ENCODE data around the gene DCAF16.

DCAF16 gene

DNA sequence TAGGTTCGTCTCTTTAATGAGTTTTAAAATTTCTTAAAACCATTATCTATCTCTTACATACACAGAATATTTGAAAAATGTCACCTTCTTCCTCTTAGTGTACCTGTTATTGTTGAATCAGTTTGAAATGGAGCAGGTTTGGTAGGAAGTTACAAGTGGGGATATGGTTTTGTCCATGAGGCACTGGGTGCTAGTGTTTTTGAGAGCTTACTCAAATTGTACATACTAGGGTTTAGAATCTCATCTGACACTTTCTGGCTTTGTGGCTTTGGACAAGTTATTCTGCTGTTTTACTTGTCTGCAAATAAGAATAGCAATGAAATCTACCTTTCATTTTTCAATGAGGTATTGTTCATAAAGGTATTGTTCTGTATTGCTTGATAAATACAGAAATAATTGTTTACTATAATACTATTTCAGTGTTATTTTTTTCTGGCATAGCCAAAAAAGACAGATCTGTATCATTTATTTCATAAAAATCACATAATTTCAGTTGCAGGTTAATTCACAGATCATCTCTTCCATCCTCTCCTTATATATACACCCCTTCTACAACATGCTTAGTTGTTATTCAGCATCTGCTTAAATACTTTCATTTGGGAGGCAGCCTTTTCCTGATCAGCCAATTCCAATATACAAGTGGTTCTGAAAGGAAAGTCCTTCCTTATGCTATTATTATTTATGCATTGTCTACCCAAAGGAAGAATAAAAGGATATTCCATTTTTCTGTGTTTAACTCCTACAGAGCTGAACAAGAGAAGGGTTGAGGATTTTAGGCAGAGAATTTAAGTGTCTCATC lies 13.5 kb upstream of the DCAF16 start:
- DNase-seq (ENCODE audit: low spot score): no peak
- in situ Hi-C loops (cut with MboI; ENCODE audit: low sequenced_read_pairs, unreplicated experiment): loop anchor here (25.0 kb wide), 2 partner anchors 538 to 763 kb away; no protein-coding TSS in a partner anchor
- TF ChIP-seq, protein P1, sequence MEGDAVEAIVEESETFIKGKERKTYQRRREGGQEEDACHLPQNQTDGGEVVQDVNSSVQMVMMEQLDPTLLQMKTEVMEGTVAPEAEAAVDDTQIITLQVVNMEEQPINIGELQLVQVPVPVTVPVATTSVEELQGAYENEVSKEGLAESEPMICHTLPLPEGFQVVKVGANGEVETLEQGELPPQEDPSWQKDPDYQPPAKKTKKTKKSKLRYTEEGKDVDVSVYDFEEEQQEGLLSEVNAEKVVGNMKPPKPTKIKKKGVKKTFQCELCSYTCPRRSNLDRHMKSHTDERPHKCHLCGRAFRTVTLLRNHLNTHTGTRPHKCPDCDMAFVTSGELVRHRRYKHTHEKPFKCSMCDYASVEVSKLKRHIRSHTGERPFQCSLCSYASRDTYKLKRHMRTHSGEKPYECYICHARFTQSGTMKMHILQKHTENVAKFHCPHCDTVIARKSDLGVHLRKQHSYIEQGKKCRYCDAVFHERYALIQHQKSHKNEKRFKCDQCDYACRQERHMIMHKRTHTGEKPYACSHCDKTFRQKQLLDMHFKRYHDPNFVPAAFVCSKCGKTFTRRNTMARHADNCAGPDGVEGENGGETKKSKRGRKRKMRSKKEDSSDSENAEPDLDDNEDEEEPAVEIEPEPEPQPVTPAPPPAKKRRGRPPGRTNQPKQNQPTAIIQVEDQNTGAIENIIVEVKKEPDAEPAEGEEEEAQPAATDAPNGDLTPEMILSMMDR (IDR thresholded peaks at IDR 0.05; ENCODE audit: borderline replicate concordance, control extremely low read depth, extremely low read depth, insufficient read depth, missing control alignments): no peak

DNA sequence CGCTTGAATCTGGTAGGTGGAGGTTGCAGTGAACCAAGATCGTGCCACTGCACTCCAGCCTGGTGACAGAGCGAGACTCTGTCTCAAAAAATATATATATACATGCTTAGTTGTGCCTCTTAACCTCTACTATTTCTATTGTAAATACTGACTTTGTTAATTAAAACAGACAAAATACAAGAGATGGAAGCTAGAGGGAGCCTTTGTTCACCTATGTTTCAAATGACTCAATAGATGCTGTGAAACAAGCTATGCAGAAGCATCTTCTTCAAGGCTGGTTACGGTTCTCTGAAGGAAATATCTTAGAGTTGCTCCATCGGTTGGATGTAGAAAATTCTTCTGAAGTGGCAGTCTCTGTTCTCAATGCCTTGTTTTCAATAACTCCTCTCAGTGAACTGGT lies 6.5 kb upstream of the DCAF16 start:
- TF ChIP-seq, protein P1 (IDR thresholded peaks at IDR 0.05; ENCODE audit: borderline replicate concordance, control extremely low read depth, extremely low read depth, insufficient read depth, missing control alignments): peak; percentile 21
- peak; percentile 27 for DNase-seq (ENCODE audit: low spot score)
- in situ Hi-C loops (cut with MboI; ENCODE audit: low sequenced_read_pairs, unreplicated experiment): loop anchor here (25.0 kb wide), 2 partner anchors 545 to 770 kb away; no protein-coding TSS in a partner anchor

- TF ChIP-seq, protein P1 (IDR thresholded peaks at IDR 0.05; ENCODE audit: borderline replicate concordance, control extremely low read depth, extremely low read depth, insufficient read depth, missing control alignments): no peak
- in situ Hi-C loops (cut with MboI; ENCODE audit: low sequenced_read_pairs, unreplicated experiment): loop anchor here (25.0 kb wide), 2 partner anchors 546 to 771 kb away; no protein-coding TSS in a partner anchor
- no peak for DNase-seq (ENCODE audit: low spot score)
These were observed 5.6 kb upstream of the DCAF16 start for GRCh38 chr4:17816142-17816541.

DNA sequence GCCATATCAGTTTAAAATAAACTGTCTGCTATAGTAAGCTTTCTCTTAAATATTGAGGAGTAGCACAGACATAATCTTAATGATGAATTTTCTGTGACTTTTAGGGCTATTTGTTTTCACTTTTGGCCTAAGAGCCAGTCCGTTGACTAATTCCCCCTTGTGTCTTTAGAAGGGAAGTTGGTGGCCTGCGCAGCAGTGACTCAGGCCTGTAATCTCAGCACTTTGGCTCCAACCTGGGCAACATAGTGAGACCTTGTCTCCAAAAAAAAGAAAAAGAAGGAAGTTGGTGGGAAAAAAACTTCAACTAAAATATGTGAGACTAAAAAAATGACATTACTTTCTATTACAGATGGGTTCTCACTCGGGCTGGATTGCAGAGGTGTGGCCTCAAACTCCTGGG lies 3.6 kb upstream of the DCAF16 start:
- no peak for DNase-seq (ENCODE audit: low spot score)
- in situ Hi-C loops (cut with MboI; ENCODE audit: low sequenced_read_pairs, unreplicated experiment): loop anchor here (25.0 kb wide), 2 partner anchors 548 to 773 kb away; no protein-coding TSS in a partner anchor
- TF ChIP-seq, protein P1 (IDR thresholded peaks at IDR 0.05; ENCODE audit: borderline replicate concordance, control extremely low read depth, extremely low read depth, insufficient read depth, missing control alignments): no peak

DNA sequence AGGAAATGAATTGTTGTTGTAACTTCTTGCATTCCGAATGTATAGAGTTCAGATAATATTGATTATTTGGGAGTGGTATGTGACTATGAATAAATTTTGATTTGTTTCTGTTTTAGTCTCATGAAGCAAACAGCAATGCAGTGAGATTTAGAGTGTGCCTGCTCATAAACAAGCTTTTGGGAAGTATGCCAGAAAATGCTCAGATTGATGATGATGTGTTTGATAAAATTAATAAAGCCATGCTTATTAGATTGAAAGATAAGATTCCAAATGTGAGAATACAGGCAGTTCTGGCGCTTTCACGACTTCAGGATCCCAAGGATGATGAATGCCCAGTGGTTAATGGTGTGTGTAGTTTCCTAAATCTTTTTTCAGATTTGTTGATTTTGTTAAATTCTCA lies 2.2 kb upstream of the DCAF16 start:
- in situ Hi-C loops (cut with MboI; ENCODE audit: low sequenced_read_pairs, unreplicated experiment): loop anchor here (25.0 kb wide), 2 partner anchors 550 to 774 kb away; no protein-coding TSS in a partner anchor
- no peak for DNase-seq (ENCODE audit: low spot score)
- TF ChIP-seq, protein P1 (IDR thresholded peaks at IDR 0.05; ENCODE audit: borderline replicate concordance, control extremely low read depth, extremely low read depth, insufficient read depth, missing control alignments): no peak

- in situ Hi-C loops (cut with MboI; ENCODE audit: low sequenced_read_pairs, unreplicated experiment): loop anchor here (25.0 kb wide), 2 partner anchors 550 to 775 kb away; no protein-coding TSS in a partner anchor
- TF ChIP-seq, protein P1 (IDR thresholded peaks at IDR 0.05; ENCODE audit: borderline replicate concordance, control extremely low read depth, extremely low read depth, insufficient read depth, missing control alignments): no peak
- no peak for DNase-seq (ENCODE audit: low spot score)
These were observed 1.6 kb upstream of the DCAF16 start for GRCh38 chr4:17812125-17812524.

Data from GM13976 (cell line).